GM21367 (cell line): ENCODE results near the gene DAB1.

ENCODE experiments used
- ATAC-seq: cut with Tn5 transposase; IDR thresholded peaks from one replicate; pipeline ENCODE4 v1.9.1; 2021; ENCODE audit not compliant: unreplicated experiment

Gene DAB1

DNA sequence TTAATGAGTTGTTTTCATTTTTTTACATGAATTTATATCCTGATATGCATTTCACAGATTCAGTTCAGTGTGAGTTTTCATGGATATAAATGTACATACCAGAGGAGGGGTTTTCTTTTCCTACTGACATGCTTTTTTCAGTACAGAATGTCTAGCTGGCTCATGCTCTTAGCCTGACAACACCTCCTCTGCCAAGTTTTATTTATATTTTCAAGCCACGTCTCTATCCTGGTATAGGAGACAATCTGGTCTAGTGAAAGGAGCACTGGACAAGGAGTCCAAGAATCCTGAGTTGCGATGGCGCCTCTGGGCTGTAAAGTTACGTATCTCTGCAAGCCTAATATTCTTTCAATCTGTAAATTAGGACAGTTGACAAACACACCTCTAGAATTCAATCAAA is 4.9 kb downstream of the DAB1 start:
- ATAC-seq = no peak

- no peak for ATAC-seq
Observed at GRCh38 chr1:57411262-57411661, 12.6 kb downstream of the DAB1 start.

GRCh38 chr1:57410508-57410907 is 13.4 kb downstream of the DAB1 start:
- ATAC-seq = no peak

DNA sequence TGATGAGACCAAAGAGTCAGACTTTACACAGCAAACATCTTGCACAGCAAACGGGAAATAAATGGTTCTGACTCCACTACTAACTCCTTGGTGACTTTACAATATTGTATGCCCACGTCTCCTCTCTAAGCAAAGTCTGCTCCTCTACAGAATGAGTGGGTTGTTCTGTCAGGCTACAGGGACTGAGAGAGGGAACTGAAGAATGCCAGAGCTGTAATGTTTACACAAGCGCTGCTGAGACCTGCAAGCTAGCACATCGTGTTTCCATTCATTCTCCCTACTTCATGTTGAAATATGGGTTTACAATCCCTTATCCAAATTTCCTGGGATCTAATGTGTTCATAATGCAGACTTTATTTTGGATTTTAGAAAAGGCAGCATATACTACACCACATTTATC is 15.9 kb downstream of the DAB1 start:
- ATAC-seq = no peak

- no peak for ATAC-seq
Observed at GRCh38 chr1:57406428-57406970, 17.4 kb downstream of the DAB1 start.

GRCh38 chr1:57404884-57405283 is 19.0 kb downstream of the DAB1 start:
- no peak for ATAC-seq

DNA sequence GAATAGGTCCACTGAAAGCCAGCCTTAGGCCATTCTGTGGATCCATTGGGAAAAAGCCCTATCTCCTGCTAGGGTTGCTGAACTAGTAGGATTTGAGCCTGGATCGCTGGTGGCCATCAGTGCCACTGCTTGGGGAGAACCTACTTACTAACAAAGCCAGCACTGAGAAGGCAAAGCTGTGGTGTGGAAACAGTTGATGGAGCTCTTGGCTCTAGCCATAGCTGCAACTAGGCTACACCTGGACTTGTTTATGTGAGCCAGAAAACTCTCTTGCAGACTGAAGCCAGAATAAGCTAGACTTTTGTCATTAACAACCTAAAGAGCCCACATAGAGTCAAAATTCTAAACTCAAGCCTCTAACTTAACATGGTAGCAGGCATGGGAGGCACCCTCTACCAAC is 20.7 kb downstream of the DAB1 start:
- ATAC-seq = no peak

DNA sequence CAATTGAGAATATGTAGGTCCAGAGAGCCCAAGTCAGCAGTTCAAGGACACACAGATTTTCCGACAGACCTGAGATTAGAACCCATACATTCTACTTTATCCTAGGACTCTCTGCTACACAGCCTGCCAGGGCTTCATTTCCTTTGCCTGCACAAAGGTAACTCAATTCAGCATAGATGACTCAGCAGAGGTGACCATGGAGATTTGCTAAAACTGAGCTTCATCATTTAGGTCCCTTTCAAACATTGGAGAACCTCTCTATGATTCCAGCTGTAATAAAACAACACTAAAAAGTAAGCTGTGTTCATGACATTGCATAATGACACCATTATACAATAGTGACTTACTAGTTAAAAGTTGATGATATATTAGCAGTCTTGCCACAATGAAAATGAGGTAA is 22.2 kb downstream of the DAB1 start:
- no peak for ATAC-seq

GRCh38 chr1:57400048-57400447 is 23.8 kb downstream of the DAB1 start:
- no peak for ATAC-seq

GRCh38 chr1:57393058-57393584 is 30.7 kb downstream of the DAB1 start:
- ATAC-seq = no peak

GRCh38 chr1:57385336-57385735 is 38.5 kb downstream of the DAB1 start:
- ATAC-seq = no peak

- no peak for ATAC-seq
Observed at GRCh38 chr1:57384901-57385300, 39.0 kb downstream of the DAB1 start.

- ATAC-seq = no peak
Observed at GRCh38 chr1:57384284-57384683, 39.6 kb downstream of the DAB1 start.

- no peak for ATAC-seq
Observed at GRCh38 chr1:57381871-57382270, 42.0 kb downstream of the DAB1 start.

GRCh38 chr1:57381426-57381825 is 42.4 kb downstream of the DAB1 start:
- no peak for ATAC-seq

DNA sequence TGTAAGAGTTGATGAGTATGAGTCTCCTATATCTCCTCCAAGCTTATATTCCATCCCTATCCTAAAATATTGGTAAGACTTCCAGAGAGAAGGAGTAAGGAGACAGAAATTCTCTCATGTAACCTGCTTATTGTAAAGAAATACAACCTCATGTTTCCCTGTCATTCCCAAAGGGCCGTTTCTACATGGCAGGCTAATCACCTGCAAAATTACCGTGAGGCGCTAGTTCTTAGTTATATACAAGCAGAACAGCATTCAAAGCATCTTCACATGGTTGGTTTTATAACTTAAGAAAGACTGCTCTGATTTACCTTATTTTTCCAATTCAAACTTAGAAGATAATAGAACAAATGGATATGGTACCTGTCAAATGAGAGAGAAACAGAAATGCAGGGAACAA is 42.9 kb downstream of the DAB1 start:
- no peak for ATAC-seq

DNA sequence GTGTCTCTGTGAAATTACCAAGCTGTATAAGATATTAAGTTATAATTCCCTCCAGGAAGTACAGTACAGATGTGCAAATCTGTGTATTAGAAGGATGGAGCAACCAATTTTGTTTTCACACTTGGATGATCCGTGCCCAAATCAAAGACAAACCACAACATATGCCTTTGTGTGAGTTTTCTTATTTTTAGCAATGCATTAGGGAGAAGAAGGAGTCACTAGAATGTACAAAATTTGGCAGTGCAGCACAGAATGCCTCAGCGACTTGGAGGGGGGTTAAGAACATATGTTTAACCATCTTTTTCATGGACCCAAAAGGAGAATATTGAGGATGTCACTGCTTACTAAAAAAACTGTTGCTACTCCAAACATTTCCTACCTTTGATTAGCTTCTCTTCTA is 45.3 kb downstream of the DAB1 start:
- ATAC-seq = no peak

GRCh38 chr1:57377339-57378139 is 46.3 kb downstream of the DAB1 start:
- ATAC-seq = no peak

GRCh38 chr1:57376041-57376440 is 47.8 kb downstream of the DAB1 start:
- no peak for ATAC-seq

- no peak for ATAC-seq
Observed at GRCh38 chr1:57369889-57370288, 54.0 kb downstream of the DAB1 start.

GRCh38 chr1:57367945-57368344 is 55.9 kb downstream of the DAB1 start:
- no peak for ATAC-seq

DNA sequence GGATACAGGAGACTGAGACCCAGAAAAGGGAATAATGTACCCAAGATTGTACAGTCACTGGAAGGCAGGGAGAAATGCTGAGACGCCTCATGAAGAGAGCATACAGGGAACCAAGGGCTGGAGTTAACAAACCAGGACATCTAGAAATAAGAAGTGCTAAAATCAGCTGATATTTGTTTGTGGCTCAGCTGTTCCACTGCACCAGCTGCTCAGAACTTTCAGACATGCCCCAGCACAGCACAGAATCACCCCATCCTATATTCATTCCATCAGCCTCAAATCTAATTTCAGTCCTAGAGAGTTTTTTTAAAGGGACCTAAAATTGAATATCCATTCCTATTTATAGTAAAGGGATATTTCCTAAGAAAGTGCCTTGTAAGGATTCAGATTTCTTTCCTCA is 60.2 kb downstream of the DAB1 start:
- ATAC-seq = no peak

- no peak for ATAC-seq
Observed at GRCh38 chr1:57363165-57363564, 60.7 kb downstream of the DAB1 start.
